Spleen (tissue), 11 donors: Measurements from ENCODE around the gene OSBPL10. TPM values are rescaled to one million over a fixed set of nuclear protein-coding genes. Genes with fewer than 3 reads are reported as not detected.

Experiments used
- DNase-seq: peaks from one replicate; pipeline ENCODE4 v3.0.0-alpha.2; 2020
- H3K27ac ChIP-seq, 8 donors: fragments of 200-600 bp; sonication (generic) in 7 of 8; 1 replicate in 4 of 8; 2 replicates in 4 of 8; pipeline versions ENCODE4 v1.5.0 to v1.8.0; 2016 to 2021; ENCODE audit warnings: inconsistent platforms in 4 of 8, mild to moderate bottlenecking in 4 of 8, moderate library complexity in 1 of 8
- H3K27me3 ChIP-seq, 7 donors: fragments of 200-600 bp; sonication (generic) in 6 of 7; replicated peaks in 1 of 7; 1 replicate in 4 of 7; 2 replicates in 3 of 7; pipeline versions ENCODE4 v1.5.0 to v1.8.0; 2016 to 2021; ENCODE audit warnings: inconsistent platforms in 3 of 7, mild to moderate bottlenecking in 1 of 7
- H3K36me3 ChIP-seq, 6 donors: fragments of 200-600 bp; sonication (generic) in 5 of 6; 1 replicate in 4 of 6; 2 replicates in 2 of 6; pipeline versions ENCODE4 v1.5.0 to v1.8.0; 2016 to 2021; ENCODE audit warnings: inconsistent platforms in 2 of 6
- H3K4me1 ChIP-seq, 6 donors: fragments of 200-600 bp; sonication (generic) in 5 of 6; 1 replicate in 3 of 6; 2 replicates in 3 of 6; pipeline versions ENCODE4 v1.5.0 to v1.8.0; 2016 to 2021; ENCODE audit warnings: inconsistent platforms in 3 of 6
- H3K4me3 ChIP-seq, 8 donors: fragments of 200-600 bp; sonication (generic) in 7 of 8; 1 replicate in 4 of 8; 2 replicates in 4 of 8; pipeline versions ENCODE4 v1.5.0 to v1.8.0; 2016 to 2021; ENCODE audit warnings: inconsistent platforms in 4 of 8, mild to moderate bottlenecking in 4 of 8, moderate library complexity in 2 of 8
- H3K9me3 ChIP-seq, 8 donors: fragments of 200-600 bp; sonication (generic) in 7 of 8; 1 replicate in 4 of 8; 2 replicates in 4 of 8; pipeline versions ENCODE4 v1.5.0 to v1.8.0; 2016 to 2021; ENCODE audit warnings: inconsistent platforms in 4 of 8
- POLR2A ChIP-seq, 3 donors: fragments of 450-650 bp; IDR thresholded peaks; one replicate each; pipeline ENCODE4 v1.5.1; 2017; ENCODE audit warnings: antibody characterized with exemption in 3 of 3, mild to moderate bottlenecking in 1 of 3
- POLR2AphosphoS5 ChIP-seq, 3 donors: sonication (generic); formaldehyde crosslinking; IDR thresholded peaks; one replicate each; pipeline ENCODE4 v1.5.1; 2017; ENCODE audit warnings: antibody characterized with exemption in 3 of 3
- WGBS, 5 donors: extraction: QIAGEN DNeasy Blood & Tissue Kit in 3 of 5; methylation state at CpG; one replicate each; pipeline versions ENCODE4 v1.1.5 to v1.1.7; 2013 to 2018; 5-methylcytosine and 5-hydroxymethylcytosine counted together
- intact Hi-C: fragments of 100-400 bp; cut with DNase I; formaldehyde crosslinking; loops from one replicate; pipeline ENCODE4 v1.15.0; 2023; ENCODE audit warnings: low total_unique reads
- polyA plus RNA-seq, 3 donors: library from polyadenylated mRNA; stranded (reverse); fragments of 200-250 nt; gene quantifications; one replicate each; pipeline ENCODE4 v1.2.1, GENCODE V29; 2013
- total RNA-seq, 7 donors: library from RNA; depleted of rRNA in 3 of 7; stranded (reverse); fragments of >200 nt in 3 of 7; fragmentation: NEBNext Ultra II Directional in 4 of 7; extraction: Animal tissue kit (Norgen Biotek cat#: 25700) in 4 of 7; gene quantifications; one replicate each; pipeline versions ENCODE4 v1.1.0 to v1.2.1, GENCODE V29; 2016 to 2021
- TF ChIP-seq, protein P1 (sequence below), 11 experiments: fragments of 200-600 bp in 7 of 11; fragments of 450-650 bp in 4 of 11; sonication (generic) in 4 of 11; IDR thresholded peaks in 8 of 11; conservative IDR thresholded peaks in 3 of 11; 1 replicate in 7 of 11; 2 replicates in 4 of 11; pipeline versions ENCODE4 v1.4.0 to v1.8.0; 2016 to 2021; ENCODE audit warnings: antibody characterized with exemption in 11 of 11, inconsistent platforms in 4 of 11, mild to moderate bottlenecking in 1 of 11
- donor health status: healthy with polysubstance abuse.
- donor health status: DM: no; HTN: no; CAD: no; lungs with moderate emphysema.
- donor health status: DM: no; HTN: no; CAD: no.
- donor health status: Bipolar disorder and iron deficiency.
- donor health status: healthy.
- donor health status: DM: no; HTN: no; CAD: no.
- donor health status: DM: yes; HTN: yes; CAD: no.

OSBPL10 gene
- total and polyA plus RNA-seq, 10 donors: 3.8 to 95.1 (median 56.5) TPM

DNA sequence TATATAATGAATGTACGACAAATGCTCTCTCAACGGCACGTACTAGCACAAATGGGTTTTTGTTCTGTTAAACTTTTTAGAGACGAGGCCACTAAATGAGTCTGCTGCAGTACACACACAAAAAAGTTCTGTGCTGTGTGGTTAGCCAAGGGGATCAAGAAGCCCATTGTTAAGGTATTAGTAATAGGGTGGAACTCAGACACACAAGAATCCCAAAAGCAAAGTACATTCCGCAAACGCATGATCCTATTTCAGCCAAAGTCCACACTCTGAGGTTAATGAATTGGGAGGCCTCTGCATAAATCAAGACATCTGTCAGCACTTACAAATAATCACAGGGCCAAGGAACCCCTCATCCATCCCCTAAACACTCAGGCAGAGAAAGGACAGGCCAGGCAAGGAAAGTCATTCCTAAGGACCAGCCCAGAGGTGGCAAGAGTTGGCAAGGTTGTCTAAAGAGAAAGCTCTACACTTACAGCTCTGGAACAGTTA, 12.1 kb downstream of the OSBPL10 start:
- intact Hi-C loops: no loop called here
- Histone ChIP-seq H3K9me3 (no peaks in the 10 kb centered on the region), H3K27me3 (no peaks in the 10 kb centered on the region), H3K36me3 (no peaks in the 10 kb centered on the region), H3K4me1 (peaks cover 9 to 74% (median 25%) of the 10 kb centered on the region in 6 donors), H3K4me3 (no peak overlapping the region), H3K27ac (peak overlapping the region in 7 of 8 donors; percentile 1 to 64 (median 48))
- DNase-seq: no peak
- WGBS, 5 donors: 83 to 91% (median 88%) methylated on average over 6 of the region's 6 CpGs
- no peak for TF ChIP-seq POLR2A (IDR thresholded peaks at IDR 0.05)
- TF ChIP-seq, protein P1, sequence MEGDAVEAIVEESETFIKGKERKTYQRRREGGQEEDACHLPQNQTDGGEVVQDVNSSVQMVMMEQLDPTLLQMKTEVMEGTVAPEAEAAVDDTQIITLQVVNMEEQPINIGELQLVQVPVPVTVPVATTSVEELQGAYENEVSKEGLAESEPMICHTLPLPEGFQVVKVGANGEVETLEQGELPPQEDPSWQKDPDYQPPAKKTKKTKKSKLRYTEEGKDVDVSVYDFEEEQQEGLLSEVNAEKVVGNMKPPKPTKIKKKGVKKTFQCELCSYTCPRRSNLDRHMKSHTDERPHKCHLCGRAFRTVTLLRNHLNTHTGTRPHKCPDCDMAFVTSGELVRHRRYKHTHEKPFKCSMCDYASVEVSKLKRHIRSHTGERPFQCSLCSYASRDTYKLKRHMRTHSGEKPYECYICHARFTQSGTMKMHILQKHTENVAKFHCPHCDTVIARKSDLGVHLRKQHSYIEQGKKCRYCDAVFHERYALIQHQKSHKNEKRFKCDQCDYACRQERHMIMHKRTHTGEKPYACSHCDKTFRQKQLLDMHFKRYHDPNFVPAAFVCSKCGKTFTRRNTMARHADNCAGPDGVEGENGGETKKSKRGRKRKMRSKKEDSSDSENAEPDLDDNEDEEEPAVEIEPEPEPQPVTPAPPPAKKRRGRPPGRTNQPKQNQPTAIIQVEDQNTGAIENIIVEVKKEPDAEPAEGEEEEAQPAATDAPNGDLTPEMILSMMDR (IDR thresholded peaks at IDR 0.05 in 8 of 11, conservative IDR thresholded peaks at IDR 0.05 in 3 of 11): no peak

DNA sequence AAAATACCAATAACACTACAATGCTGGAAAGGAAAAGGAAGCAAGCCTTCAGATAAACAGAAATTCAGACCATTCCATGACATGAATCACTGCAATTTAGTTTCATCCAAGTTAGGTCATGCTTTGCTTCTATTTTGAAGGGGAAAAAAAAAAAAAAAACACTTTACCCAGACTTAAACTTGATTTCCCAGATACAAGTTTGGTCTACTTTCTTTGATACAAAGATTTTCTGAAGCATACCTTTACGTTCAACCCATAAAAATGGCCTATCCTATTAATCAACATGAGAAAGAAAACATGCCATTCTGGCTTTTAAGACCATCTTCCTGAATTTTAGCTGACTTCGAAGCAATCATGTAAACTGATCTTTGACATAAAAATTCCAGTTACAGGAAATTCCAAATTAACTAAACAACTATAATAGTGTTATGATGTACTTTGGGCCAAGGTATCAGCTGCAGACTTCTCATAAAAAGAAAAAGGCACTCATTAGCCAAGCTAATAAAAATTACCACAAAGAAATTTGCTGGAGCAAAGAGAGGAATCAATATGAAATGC, 12.6 kb downstream of the OSBPL10 start:
- no peaks in the 10 kb centered on the region for H3K9me3 ChIP-seq
- H3K27me3 ChIP-seq: no peaks in the 10 kb centered on the region
- peak overlapping the region in 7 of 8 donors; percentile 18 to 64 (median 48) for H3K27ac ChIP-seq
- no peak overlapping the region for H3K4me3 ChIP-seq
- no peaks in the 10 kb centered on the region for H3K36me3 ChIP-seq
- TF ChIP-seq POLR2AphosphoS5 (IDR thresholded peaks at IDR 0.05) (no peak), POLR2A (IDR thresholded peaks at IDR 0.05) (no peak)
- TF ChIP-seq, protein P1 (IDR thresholded peaks at IDR 0.05 in 8 of 11, conservative IDR thresholded peaks at IDR 0.05 in 3 of 11): no peak
- DNase-seq: no peak
- WGBS, 5 donors: 64 to 76% (median 68%) methylated on average over 2 of the region's 2 CpGs
- H3K4me1 ChIP-seq: peaks cover 8 to 69% (median 24%) of the 10 kb centered on the region in 6 donors
- intact Hi-C loops: no loop called here

DNA sequence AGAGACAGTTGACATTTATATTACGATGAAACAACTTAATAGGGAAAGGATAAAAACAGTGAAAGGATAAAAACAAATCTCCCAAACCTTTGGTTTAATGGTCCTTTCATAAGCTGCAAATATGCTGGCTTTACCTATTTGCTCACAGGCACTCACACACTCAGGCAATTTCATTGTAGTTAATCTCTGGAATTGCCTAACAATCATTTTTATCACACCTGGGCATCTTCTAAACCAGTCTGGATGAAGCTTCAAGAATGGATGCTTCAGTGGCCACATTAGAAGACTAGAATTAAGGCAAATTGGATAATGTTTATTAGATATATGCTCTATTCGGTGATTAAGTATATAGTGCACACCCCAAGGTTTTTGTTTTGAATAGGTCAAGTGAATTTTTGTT, 13.5 kb downstream of the OSBPL10 start:
- WGBS, 5 donors: 84 to 92% (median 89%) methylated on average over 2 of the region's 2 CpGs
- peak overlapping the region in 7 of 8 donors; percentile 18 to 64 (median 48) for H3K27ac ChIP-seq
- DNase-seq: no peak
- H3K27me3 ChIP-seq: no peaks in the 10 kb centered on the region
- intact Hi-C loops: no loop called here
- H3K4me3 ChIP-seq: no peak overlapping the region
- TF ChIP-seq POLR2AphosphoS5 (IDR thresholded peaks at IDR 0.05) (no peak), POLR2A (IDR thresholded peaks at IDR 0.05) (no peak)
- TF ChIP-seq, protein P1 (IDR thresholded peaks at IDR 0.05 in 8 of 11, conservative IDR thresholded peaks at IDR 0.05 in 3 of 11): no peak
- H3K36me3 ChIP-seq: no peaks in the 10 kb centered on the region
- no peaks in the 10 kb centered on the region for H3K9me3 ChIP-seq
- H3K4me1 ChIP-seq: peaks cover 4 to 69% (median 24%) of the 10 kb centered on the region in 6 donors

DNA sequence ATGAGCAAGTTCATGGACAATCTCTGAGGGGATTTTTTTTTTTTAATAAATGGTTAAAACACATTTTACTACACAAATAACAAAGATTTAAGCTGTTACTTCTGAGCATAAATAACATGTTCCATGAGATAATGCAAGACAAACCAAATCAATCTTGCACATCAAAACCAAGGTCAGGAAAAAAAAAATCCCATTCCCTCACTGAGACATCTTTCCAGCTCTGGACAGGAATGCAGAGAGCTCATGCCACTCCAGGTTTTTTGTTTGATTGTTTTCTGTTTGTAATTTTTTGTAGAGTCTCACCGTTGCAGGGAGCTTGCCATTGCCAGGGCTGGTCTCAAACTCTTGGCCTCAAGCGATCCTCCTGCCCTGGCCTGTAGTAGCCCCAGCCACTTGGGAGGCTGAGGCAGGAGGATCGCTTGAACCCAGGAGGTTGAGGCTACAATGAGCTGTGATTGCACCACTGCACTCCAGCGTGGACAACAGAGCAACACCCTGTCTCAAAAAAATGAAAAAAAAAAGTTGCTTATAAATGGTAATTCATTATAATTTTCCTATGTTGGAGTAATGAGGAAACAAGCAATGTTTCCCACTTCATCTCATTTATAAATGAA, 14.0 kb downstream of the OSBPL10 start:
- no peaks in the 10 kb centered on the region for H3K36me3 ChIP-seq
- H3K9me3 ChIP-seq: no peaks in the 10 kb centered on the region
- no peak overlapping the region for H3K4me3 ChIP-seq
- intact Hi-C loops: no loop called here
- TF ChIP-seq, protein P1 (IDR thresholded peaks at IDR 0.05 in 8 of 11, conservative IDR thresholded peaks at IDR 0.05 in 3 of 11): no peak
- TF ChIP-seq POLR2AphosphoS5 (IDR thresholded peaks at IDR 0.05) (no peak), POLR2A (IDR thresholded peaks at IDR 0.05) (no peak)
- no peak for DNase-seq
- 83 to 92% (median 86%) methylated on average over 4 of the region's 4 CpGs for WGBS, 5 donors
- no peaks in the 10 kb centered on the region for H3K27me3 ChIP-seq
- peak overlapping the region in 6 of 8 donors; percentile 16 to 64 (median 44) for H3K27ac ChIP-seq
- H3K4me1 ChIP-seq: peaks cover 4 to 69% (median 24%) of the 10 kb centered on the region in 6 donors
